AG10803 (cell line): ENCODE results near the gene NMT1.

ENCODE experiments used
- DNase-seq: peaks from one replicate; pipeline ENCODE4 v3.0.0; 2010; ENCODE audit warnings: low read depth
- H3K4me3 ChIP-seq: 2 replicates; pipeline ENCODE4 v1.5.1; 2011; ENCODE audit warnings: mild to moderate bottlenecking, low read length, control low read depth
- CTCF ChIP-seq: conservative IDR thresholded peaks from 2 replicates; pipeline ENCODE4 v1.5.1; 2011; ENCODE audit warnings: mild to moderate bottlenecking, low read length, control low read depth, inconsistent platforms

NMT1 gene

GRCh38 chr17:45132572-45133463 lies 71.7 kb downstream of the NMT1 start:
- peak; percentile 77 for DNase-seq
- peak overlapping the region; percentile 86 for H3K4me3 ChIP-seq
- peak; percentile 82 for TF ChIP-seq CTCF

DNA sequence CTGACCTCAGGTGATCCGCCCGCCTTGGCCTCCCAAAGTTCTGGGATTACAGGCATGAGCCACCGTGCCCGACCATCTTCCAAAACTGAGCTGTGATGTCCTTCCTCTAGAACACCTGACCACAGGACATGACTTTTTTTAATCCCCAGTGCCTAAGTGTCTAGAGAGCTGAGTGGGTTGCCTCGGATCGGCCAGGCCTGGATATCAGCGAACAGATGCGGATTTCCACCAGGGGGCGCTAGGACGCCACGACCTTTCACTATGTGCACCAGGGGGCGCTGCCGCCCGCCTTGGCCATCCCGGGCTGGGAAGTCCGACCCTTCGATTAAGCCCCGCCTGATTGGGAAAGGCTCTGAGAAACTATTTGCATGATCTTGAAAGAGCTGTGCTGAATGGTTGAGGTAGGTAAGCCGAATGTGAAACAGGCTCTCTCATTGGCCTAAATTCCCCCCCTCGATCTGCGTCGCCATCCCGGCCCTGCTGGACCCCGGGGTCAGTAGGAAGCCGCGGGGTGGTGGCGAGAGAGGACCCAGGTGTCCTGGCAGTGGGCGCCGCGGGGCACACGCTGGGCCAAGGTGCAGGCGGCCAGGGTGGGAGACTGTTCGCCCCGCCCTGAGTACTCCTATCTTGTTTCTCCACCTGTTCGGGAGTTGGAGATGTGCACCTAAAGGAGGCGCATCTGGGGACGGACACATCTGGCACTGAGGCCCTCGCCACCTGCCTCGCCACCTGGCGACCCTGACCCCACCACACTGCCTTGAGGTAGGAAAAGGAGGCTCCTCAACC lies 74.3 kb downstream of the NMT1 start, which contains the start of gene ACBD4:
Gene ACBD4, plus strand, starts transcription at position 496 of the 786 bp plus-strand sequence. CDS start 458 bp downstream, outside the sequence.
- DNase-seq = peak; percentile 96

GRCh38 chr17:45135978-45136791 lies 75.1 kb downstream of the NMT1 start:
- DNase-seq = no peak
- peak overlapping the region; percentile 85 for H3K4me3 ChIP-seq
- no peak for TF ChIP-seq CTCF

More for the DNA sequence above, 74.3 kb downstream of the NMT1 start, which contains the start of gene ACBD4:
- TF ChIP-seq CTCF = peak; percentile 100
- peak within 1 kb of the TSS; percentile 85 for H3K4me3 ChIP-seq

DNA sequence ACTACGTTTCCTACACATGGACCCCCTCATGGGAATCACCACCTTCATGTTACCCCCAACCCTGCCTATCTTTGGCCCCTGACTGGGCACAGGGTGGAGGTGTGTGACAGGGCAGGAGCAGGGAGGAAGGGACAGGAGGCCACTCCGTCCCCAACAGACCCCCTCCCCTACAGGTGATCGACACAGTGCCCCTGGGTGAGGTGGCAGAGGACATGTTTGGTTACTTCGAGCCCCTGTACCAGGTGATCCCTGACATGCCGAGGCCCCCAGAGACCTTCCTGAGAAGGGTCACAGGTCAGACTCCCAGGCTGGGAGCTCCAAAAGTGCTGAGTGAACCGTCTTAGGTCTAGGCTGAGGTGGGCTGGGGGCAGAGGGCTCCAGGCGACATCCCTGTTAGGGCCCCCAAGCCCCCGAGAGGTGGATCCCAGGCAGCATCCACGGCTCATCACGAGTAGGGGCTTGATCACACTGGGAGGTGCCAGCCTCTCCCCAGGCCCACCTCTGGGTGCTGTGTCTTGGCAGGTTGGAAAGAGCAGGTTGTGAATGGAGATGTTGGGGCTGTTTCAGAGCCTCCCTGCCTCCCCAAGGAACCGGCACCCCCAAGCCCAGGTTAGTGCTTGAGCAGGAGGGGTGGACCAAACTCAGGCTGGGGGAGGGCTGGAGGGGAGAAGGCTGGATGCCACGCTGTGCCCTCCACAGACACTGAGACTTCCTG lies 75.9 kb downstream of the NMT1 start:
- no peak for TF ChIP-seq CTCF
- no peak for DNase-seq
- peak overlapping the region; percentile 20; the same call in 1 of the 2 replicates for H3K4me3 ChIP-seq

DNA sequence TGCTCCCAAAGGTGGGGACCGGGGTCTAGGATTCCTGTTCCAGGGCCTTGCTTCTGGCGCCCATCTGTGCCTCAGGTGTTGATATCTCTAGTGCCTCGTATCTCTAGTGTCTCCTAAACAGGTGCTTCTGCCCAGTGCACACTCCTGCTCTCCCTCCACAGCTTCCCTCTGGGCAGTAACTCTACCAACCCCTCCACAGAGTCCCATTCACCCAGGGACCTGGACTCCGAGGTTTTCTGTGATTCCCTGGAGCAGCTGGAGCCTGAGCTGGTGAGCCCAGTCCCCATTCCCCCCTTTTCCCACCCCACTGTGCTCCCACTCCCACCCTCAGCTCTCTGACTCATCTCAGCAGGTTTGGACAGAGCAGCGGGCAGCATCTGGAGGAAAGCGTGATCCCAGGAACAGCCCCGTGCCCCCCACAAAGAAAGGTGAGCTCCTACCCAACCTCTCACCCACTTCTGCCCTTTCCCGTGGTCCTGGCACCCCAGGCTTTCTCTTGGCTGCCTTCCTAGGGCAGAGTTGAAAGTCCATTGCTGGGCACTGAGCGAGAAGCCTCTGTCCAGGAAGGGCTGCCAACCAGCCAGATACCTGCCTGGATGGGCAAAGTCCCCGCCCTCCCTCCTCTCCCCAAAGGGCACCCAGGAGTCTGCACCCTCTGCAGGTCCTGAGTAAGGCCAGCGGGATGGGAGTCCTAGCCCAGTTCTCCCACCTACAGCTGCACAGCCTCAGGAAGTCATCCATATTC lies 76.6 kb downstream of the NMT1 start:
- no peak for DNase-seq

More for the DNA sequence above, 76.6 kb downstream of the NMT1 start:
- TF ChIP-seq CTCF = no peak
- H3K4me3 ChIP-seq = no peak overlapping the region
